H1 (cell line): ENCODE data around the gene ZNF367. TPM values are rescaled to one million over a fixed set of nuclear protein-coding genes. Genes with fewer than 3 reads are reported as not detected.

Experiments
- CTCF ChIA-PET: fragments of 300-600 bp; sonication (Branson Sonifier 250); formaldehyde crosslinking; loops from one replicate; lab custom pipeline; 2021; ENCODE audit not compliant: partially characterized antibody; lab: Charles Lee
- POLR2A ChIA-PET: fragments of 300-600 bp; sonication (Branson Sonifier 250); formaldehyde crosslinking; loops from one replicate; lab custom pipeline; 2021; ENCODE audit warnings: inconsistent platforms; ENCODE audit not compliant: partially characterized antibody; lab: Charles Lee
- DNase-seq, 2 experiments: peaks; one replicate each; pipeline versions ENCODE4 v3.0.0 to v3.0.0-alpha.2; 2010 to 2022; ENCODE audit warnings: low spot score in 2 of 2, low read depth in 1 of 2, mixed read lengths in 1 of 2
- FAIRE-seq: peaks from 2 replicates; lab custom pipeline; 2011; peaks lifted over from hg19 to GRCh38; lab: Jason Lieb, UNC
- H2AFZ ChIP-seq: 2 replicates; pipeline ENCODE4 v1.8.1; 2012; ENCODE audit warnings: low read length, inconsistent platforms
- H2AK5ac ChIP-seq: 2 replicates; pipeline ENCODE4 v1.6.1; 2013; ENCODE audit warnings: low read depth, low read length
- H2BK120ac ChIP-seq: replicated peaks from 2 replicates; pipeline ENCODE3; 2013; ENCODE audit warnings: low read depth, low read length, inconsistent platforms
- H2BK12ac ChIP-seq: 2 replicates; pipeline ENCODE4 v1.6.1; 2013; ENCODE audit warnings: low read depth, low read length
- H2BK15ac ChIP-seq: 2 replicates; pipeline ENCODE4 v1.6.1; 2013; ENCODE audit warnings: low read length
- H2BK20ac ChIP-seq: 2 replicates; pipeline ENCODE4 v1.6.1; 2013; ENCODE audit warnings: low read length
- H2BK5ac ChIP-seq: 2 replicates; pipeline ENCODE4 v1.6.1; 2013; ENCODE audit warnings: low read depth, low read length
- H3K14ac ChIP-seq: 2 replicates; pipeline ENCODE4 v1.6.1; 2013; ENCODE audit warnings: inconsistent platforms; ENCODE audit not compliant: insufficient read length
- H3K18ac ChIP-seq: 2 replicates; pipeline ENCODE4 v1.6.1; 2013; ENCODE audit warnings: low read length; ENCODE audit errors: extremely low read depth
- H3K23ac ChIP-seq: 2 replicates; pipeline ENCODE4 v1.6.1; 2013; ENCODE audit warnings: inconsistent platforms; ENCODE audit not compliant: insufficient read length
- H3K23me2 ChIP-seq: 2 replicates; pipeline ENCODE4 v1.6.1; 2013; ENCODE audit warnings: low read depth, low read length
- H3K27ac ChIP-seq: 2 replicates; pipeline ENCODE4 v1.6.1; 2011; ENCODE audit warnings: low read depth, low read length, inconsistent platforms
- H3K27me3 ChIP-seq, 4 experiments: replicated peaks in 1 of 4; 1 replicate in 1 of 4; 2 replicates in 3 of 4; pipeline versions ENCODE4 v1.6.1 to v1.8.1; 2011 to 2013; ENCODE audit warnings: low read length in 3 of 4, mild to moderate bottlenecking in 3 of 4, inconsistent platforms in 2 of 4, mixed read lengths in 2 of 4, moderate library complexity in 1 of 4; ENCODE audit not compliant: control insufficient read depth in 3 of 4, insufficient read depth in 3 of 4; ENCODE audit errors: extremely low read depth in 1 of 4
- H3K36me3 ChIP-seq, 4 experiments: 2 replicates each; pipeline versions ENCODE4 v1.6.1 to v1.8.1; 2011 to 2013; ENCODE audit warnings: mild to moderate bottlenecking in 4 of 4, low read length in 3 of 4, moderate library complexity in 2 of 4, control low read depth in 1 of 4, inconsistent platforms in 1 of 4; ENCODE audit not compliant: insufficient read depth in 4 of 4, control insufficient read depth in 2 of 4
- H3K4ac ChIP-seq: replicated peaks from 2 replicates; pipeline ENCODE3; 2013; ENCODE audit warnings: low read length, low read depth, mixed read lengths, inconsistent platforms; ENCODE audit not compliant: insufficient read length
- H3K4me1 ChIP-seq, 4 experiments: replicated peaks in 1 of 4; 1 replicate in 1 of 4; 2 replicates in 3 of 4; pipeline versions ENCODE4 v1.6.1 to v1.8.1; 2011 to 2013; ENCODE audit warnings: low read length in 3 of 4, inconsistent platforms in 2 of 4, mixed read lengths in 1 of 4; ENCODE audit not compliant: insufficient read depth in 4 of 4, control insufficient read depth in 3 of 4
- H3K4me2 ChIP-seq, 2 experiments: 2 replicates each; pipeline versions ENCODE4 v1.6.1 to v1.8.1; 2011 to 2013; ENCODE audit warnings: low read depth in 2 of 2, low read length in 2 of 2, control low read depth in 1 of 2, inconsistent platforms in 1 of 2, mild to moderate bottlenecking in 1 of 2; ENCODE audit not compliant: insufficient read depth in 1 of 2
- H3K4me3 ChIP-seq, 4 experiments: fragments of 200-600, 300-600 bp in 1 of 4; sonication (generic), shearing (Covaris generic), sonication (Bioruptor Twin) in 1 of 4; 2 replicates each; pipeline versions ENCODE4 v1.5.1 to v1.8.1; 2011 to 2016; ENCODE audit warnings: low read length in 4 of 4, low read depth in 3 of 4, control low read depth in 2 of 4, inconsistent platforms in 2 of 4, mild to moderate bottlenecking in 2 of 4, mixed read lengths in 1 of 4, moderate library complexity in 1 of 4; ENCODE audit not compliant: insufficient read depth in 2 of 4; ENCODE audit errors: extremely low read depth in 1 of 4
- H3K56ac ChIP-seq: replicated peaks from 2 replicates; pipeline ENCODE3; 2013; ENCODE audit warnings: low read depth, mild to moderate bottlenecking, mixed read lengths, low read length, inconsistent platforms; ENCODE audit not compliant: insufficient read length
- H3K79me1 ChIP-seq: 2 replicates; pipeline ENCODE4 v1.6.1; 2013; ENCODE audit warnings: low read depth, low read length, control low read depth
- H3K79me2 ChIP-seq, 2 experiments: 2 replicates each; pipeline versions ENCODE4 v1.6.1 to v1.8.1; 2012 to 2013; ENCODE audit warnings: low read length in 2 of 2, mild to moderate bottlenecking in 2 of 2, inconsistent platforms in 1 of 2; ENCODE audit not compliant: insufficient read depth in 2 of 2, control insufficient read depth in 1 of 2
- H3K9ac ChIP-seq, 4 experiments: replicated peaks in 1 of 4; 1 replicate in 1 of 4; 2 replicates in 3 of 4; pipeline versions ENCODE4 v1.6.1 to v1.8.1; 2011 to 2013; ENCODE audit warnings: low read depth in 3 of 4, low read length in 3 of 4, control low read depth in 2 of 4, mild to moderate bottlenecking in 2 of 4, moderate library complexity in 2 of 4, inconsistent platforms in 1 of 4; ENCODE audit errors: extremely low read depth in 1 of 4
- H3K9me3 ChIP-seq, 2 experiments: 2 replicates each; pipeline versions ENCODE4 v1.6.1 to v1.8.1; 2012 to 2013; ENCODE audit warnings: mild to moderate bottlenecking in 2 of 2, moderate library complexity in 2 of 2, control low read depth in 1 of 2, inconsistent platforms in 1 of 2, low read depth in 1 of 2, low read length in 1 of 2, mixed read lengths in 1 of 2; ENCODE audit not compliant: insufficient read depth in 2 of 2
- H4K20me1 ChIP-seq, 2 experiments: replicated peaks in 1 of 2; 2 replicates each; pipeline versions ENCODE3 to v1.8.1; 2011 to 2013; ENCODE audit warnings: inconsistent platforms in 2 of 2, low read length in 2 of 2, mild to moderate bottlenecking in 1 of 2; ENCODE audit not compliant: insufficient read depth in 2 of 2, control insufficient read depth in 1 of 2
- H4K5ac ChIP-seq: 2 replicates; pipeline ENCODE4 v1.6.1; 2013; ENCODE audit warnings: low read length, low read depth, mixed read lengths, inconsistent platforms; ENCODE audit not compliant: insufficient read length
- H4K8ac ChIP-seq: 2 replicates; pipeline ENCODE4 v1.8.0; 2013; ENCODE audit warnings: mild to moderate bottlenecking, moderate library complexity, low read length, inconsistent platforms; ENCODE audit not compliant: insufficient read depth; ENCODE audit errors: extremely low read depth
- H4K91ac ChIP-seq: replicated peaks from 2 replicates; pipeline ENCODE3; 2013; ENCODE audit warnings: low read length, mixed read lengths, inconsistent platforms; ENCODE audit not compliant: insufficient read length
- CEBPB ChIP-seq: IDR thresholded peaks from 2 replicates; pipeline ENCODE4 v1.6.1; 2012; ENCODE audit warnings: low read depth, low read length
- HDAC2 ChIP-seq, 2 experiments: fragments of 300-600 bp in 1 of 2; sonication (generic) in 1 of 2; IDR thresholded peaks; 2 replicates each; pipeline ENCODE4 v1.6.1; 2011 to 2012; ENCODE audit warnings: low read depth in 2 of 2, low read length in 2 of 2, mild to moderate bottlenecking in 2 of 2, moderate library complexity in 2 of 2, borderline replicate concordance in 1 of 2, inconsistent platforms in 1 of 2
- JUN ChIP-seq: IDR thresholded peaks from 2 replicates; pipeline ENCODE4 v1.6.1; 2011; ENCODE audit warnings: low read depth, mild to moderate bottlenecking, improper control_type of control experiment, low read length
- KDM1A ChIP-seq: fragments of 200-600, 300-600 bp; sonication (generic); IDR thresholded peaks from 2 replicates; pipeline ENCODE4 v1.7.1; 2016; ENCODE audit warnings: mild to moderate bottlenecking, low read length, borderline replicate concordance
- PHF8 ChIP-seq: fragments of 200-600 bp; sonication (generic); conservative IDR thresholded peaks from 2 replicates; pipeline ENCODE4 v1.7.1; 2012; ENCODE audit warnings: low read depth, mild to moderate bottlenecking, inconsistent platforms, low read length, moderate library complexity
- RAD21 ChIP-seq, 2 experiments: IDR thresholded peaks in 1 of 2; conservative IDR thresholded peaks in 1 of 2; 2 replicates each; pipeline ENCODE4 v1.6.1; 2011; ENCODE audit warnings: low read depth in 2 of 2, low read length in 2 of 2, improper control_type of control experiment in 1 of 2, inconsistent platforms in 1 of 2, mild to moderate bottlenecking in 1 of 2, moderate library complexity in 1 of 2
- RFX5 ChIP-seq: IDR thresholded peaks from 2 replicates; pipeline ENCODE4 v1.6.1; 2011; ENCODE audit warnings: low read depth, low read length, improper control_type of control experiment, borderline replicate concordance
- SAP30 ChIP-seq: fragments of 300-600 bp; sonication (generic); IDR thresholded peaks from 2 replicates; pipeline ENCODE4 v1.7.1; 2012; ENCODE audit warnings: low read length, moderate library complexity, mild to moderate bottlenecking, inconsistent platforms; ENCODE audit not compliant: insufficient read depth, insufficient replicate concordance
- SIN3A ChIP-seq, 2 experiments: IDR thresholded peaks in 1 of 2; conservative IDR thresholded peaks in 1 of 2; 2 replicates each; pipeline ENCODE4 v1.6.1; 2011 to 2012; ENCODE audit warnings: low read length in 2 of 2, improper control_type of control experiment in 1 of 2, low read depth in 1 of 2, mild to moderate bottlenecking in 1 of 2
- SIX5 ChIP-seq: IDR thresholded peaks from 2 replicates; pipeline ENCODE4 v1.6.1; 2011; ENCODE audit warnings: mild to moderate bottlenecking, low read depth, low read length
- TEAD4 ChIP-seq: IDR thresholded peaks from 2 replicates; pipeline ENCODE4 v1.6.1; 2012; ENCODE audit warnings: low read depth, low read length, inconsistent platforms, mixed read lengths
- YY1 ChIP-seq: IDR thresholded peaks from 2 replicates; pipeline ENCODE4 v1.6.1; 2011; ENCODE audit warnings: low read depth, mild to moderate bottlenecking, low read length
- WGBS, 2 experiments: shearing (Covaris generic) in 1 of 2; methylation state at CpG; one replicate each; pipeline versions ENCODE4 v1.1.6 to v1.1.7; 2013 to 2015; ENCODE audit warnings: low lambda C conversion rate in 2 of 2, mixed read lengths in 2 of 2, inconsistent platforms in 1 of 2, low coverage in 1 of 2, missing lambda C conversion rate in 1 of 2; ENCODE audit not compliant: insufficient replicate concordance in 2 of 2, insufficient coverage in 1 of 2, insufficient read length in 1 of 2; ENCODE audit errors: extremely low coverage in 1 of 2, missing lambda C conversion rate in 1 of 2; 5-methylcytosine and 5-hydroxymethylcytosine counted together
- polyA plus RNA-seq, 7 experiments: library from polyadenylated mRNA; depleted of rRNA in 3 of 7; stranded (reverse) in 5 of 7; unstranded in 2 of 7; fragments of >200 nt in 5 of 7; fragments of 200-250 nt in 2 of 7; gene quantifications; 1 replicate in 5 of 7; 2 replicates in 1 of 7; 4 replicates in 1 of 7; pipeline versions ENCODE4 v1.2.1 to v1.2.3, GENCODE V29; 2011 to 2013; ENCODE audit warnings: missing spikeins in 2 of 7, mixed read lengths in 2 of 7
- total RNA-seq: library from RNA; stranded (reverse); fragmentation: NEBNext Ultra II Directional; extraction: Animal tissue kit (Norgen Biotek cat#: 25700); gene quantifications from 2 replicates; pipeline ENCODE4 v1.2.1, GENCODE V29; 2021

Gene ZNF367
- total and polyA plus RNA-seq, 2 of the 8 experiments (the other 6 are each of a cell fraction or from before 2014, with no cell fraction given), result 2.2 to 8.2 TPM

DNA sequence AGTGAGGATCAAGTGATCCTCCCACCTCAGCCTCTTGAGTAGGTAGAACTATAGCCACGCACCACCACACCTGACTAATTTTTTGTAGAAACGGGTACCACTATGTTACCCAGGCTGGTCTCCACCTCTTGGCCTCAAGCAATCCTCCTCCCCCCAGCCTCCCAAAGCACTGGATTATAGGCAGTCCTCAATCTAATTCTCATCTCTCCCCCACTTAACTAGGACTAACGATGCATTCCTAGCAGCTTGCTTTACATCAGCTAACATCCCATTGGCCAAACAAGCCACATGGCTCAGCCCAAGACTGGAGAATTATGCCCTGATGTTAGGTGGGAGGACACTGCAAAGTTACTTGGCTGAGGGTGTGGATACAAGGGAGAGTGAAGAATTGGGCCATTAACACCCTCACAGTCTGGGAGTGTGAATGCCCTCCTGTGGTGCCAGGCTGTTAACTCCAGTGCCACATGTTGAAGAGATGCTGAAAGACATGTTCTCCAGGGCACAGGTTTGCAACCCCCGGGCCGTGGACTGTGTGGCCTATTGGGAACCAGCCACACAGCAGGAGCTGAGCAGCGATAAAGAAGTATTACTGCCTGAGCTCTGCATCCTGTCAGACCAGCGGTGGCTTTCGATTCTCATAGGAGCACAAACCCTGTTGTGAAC is 5.3 kb upstream of the ZNF367 start:
- H2BK12ac ChIP-seq, result no peak overlapping the region
- WGBS, 2 experiments, result 88% methylated on average over 8 of the region's 8 CpGs; no CpG with 5 or more reads in 1 of the 2 experiments
- DNase-seq (peak in 1 of 2 experiments; percentile 48), FAIRE-seq (no peak)
- H3K4me2 ChIP-seq, result no peak overlapping the region
- no peaks in the 10 kb centered on the region for H3K9me3 ChIP-seq
- no peaks in the 10 kb centered on the region for H3K79me1 ChIP-seq
- H3K79me2 ChIP-seq, result no peaks in the 10 kb centered on the region
- H3K23me2 ChIP-seq, result peaks cover 3% of the 10 kb centered on the region; the same call in 1 of the 2 replicates
- CTCF ChIA-PET, result interaction anchor here (0.7 to 1.7 kb wide), 5 partner anchors 18 to 1039 kb away, joined by 3 to 6 read pairs (median 3); no protein-coding TSS in a partner anchor
- H2BK20ac ChIP-seq, result no peak overlapping the region
- no peak overlapping the region for H3K56ac ChIP-seq
- H3K4me1 ChIP-seq, result peaks cover 3 to 11% (median 7%) of the 10 kb centered on the region in 4 experiments
- H3K27ac ChIP-seq, result no peak overlapping the region
- peak overlapping the region; percentile 74 for H2BK15ac ChIP-seq
- H3K36me3 ChIP-seq, result no peaks in the 10 kb centered on the region
- H2BK120ac ChIP-seq, result no peak overlapping the region
- no peak overlapping the region for H3K9ac ChIP-seq
- H3K4me3 ChIP-seq, result no peak overlapping the region
- H2AFZ ChIP-seq, result peak overlapping the region; percentile 55
- no peaks in the 10 kb centered on the region for H3K27me3 ChIP-seq
- H4K5ac ChIP-seq, result no peak overlapping the region
- no peaks in the 10 kb centered on the region for H4K20me1 ChIP-seq
- no peak overlapping the region for H2AK5ac ChIP-seq
- peak overlapping the region; percentile 70 for H4K91ac ChIP-seq
- no peak overlapping the region for H3K18ac ChIP-seq
- peak overlapping the region; percentile 27 for H3K4ac ChIP-seq
- POLR2A ChIA-PET, result no interaction called here
- H4K8ac ChIP-seq, result no peak overlapping the region
- no peak overlapping the region for H3K14ac ChIP-seq
- H2BK5ac ChIP-seq, result no peak overlapping the region; the same call in 1 of the 2 replicates
- H3K23ac ChIP-seq, result no peak overlapping the region
- TF ChIP-seq PHF8 (no peak), RFX5 (no peak), JUN (no peak), CEBPB (no peak), TEAD4 (no peak), YY1 (no peak), SIN3A (conservative IDR thresholded peaks at IDR 0.05 in 1 of 2, IDR thresholded peaks at IDR 0.05 in 1 of 2; ENCODE audit: low read depth in 1 of 2, low read length in 2 of 2) (no peak), RAD21 (IDR thresholded peaks at IDR 0.05 in 1 of 2, conservative IDR thresholded peaks at IDR 0.05 in 1 of 2; ENCODE audit: low read depth in 2 of 2, low read length in 2 of 2) (no peak), SIX5 (no peak), KDM1A (no peak), SAP30 (no peak), HDAC2 (IDR thresholded peaks at IDR 0.05; ENCODE audit: borderline replicate concordance in 1 of 2, low read depth in 2 of 2, low read length in 2 of 2) (no peak)
